Hepatocyte (in vitro differentiated cells): Measurements from ENCODE around the gene SLCO2B1. TPM values are rescaled to one million over a fixed set of nuclear protein-coding genes. Genes with fewer than 3 reads are reported as not detected.

Experiments
- DNase-seq: peaks from one replicate; pipeline ENCODE4 v3.0.0-alpha.2; 2016; ENCODE audit warnings: low spot score
- H2AFZ ChIP-seq: fragments of 200-600 bp; sonication (generic); 2 replicates; pipeline ENCODE4 v1.6.0; 2016; ENCODE audit warnings: antibody characterized with exemption, mild to moderate bottlenecking
- H3K27ac ChIP-seq: fragments of 200-600 bp; sonication (generic); 2 replicates; pipeline ENCODE4 v1.5.1; 2016; ENCODE audit warnings: mild to moderate bottlenecking
- H3K27me3 ChIP-seq: fragments of 200-600 bp; sonication (generic); 2 replicates; pipeline ENCODE4 v1.6.1; 2016
- H3K36me3 ChIP-seq: fragments of 200-600 bp; sonication (generic); replicated peaks from 2 replicates; pipeline ENCODE4 v1.5.1; 2016; ENCODE audit warnings: low read depth; ENCODE audit not compliant: insufficient read depth
- H3K4me1 ChIP-seq: fragments of 200-600 bp; sonication (generic); 2 replicates; pipeline ENCODE4 v1.5.1; 2016; ENCODE audit warnings: mild to moderate bottlenecking, moderate library complexity; ENCODE audit not compliant: insufficient read depth
- H3K4me2 ChIP-seq: fragments of 200-600 bp; sonication (generic); 2 replicates; pipeline ENCODE4 v1.6.0; 2016
- H3K4me3 ChIP-seq: fragments of 200-600 bp; sonication (generic); 2 replicates; pipeline ENCODE4 v1.5.1; 2016; ENCODE audit warnings: mild to moderate bottlenecking
- H3K79me2 ChIP-seq: fragments of 200-600 bp; sonication (generic); 2 replicates; pipeline ENCODE4 v1.6.0; 2017; ENCODE audit warnings: mild to moderate bottlenecking
- H3K9me2 ChIP-seq: fragments of 200-600 bp; sonication (generic); replicated peaks from 2 replicates; pipeline ENCODE4 v1.6.0; 2017; ENCODE audit warnings: mild to moderate bottlenecking; ENCODE audit not compliant: insufficient read depth
- H3K9me3 ChIP-seq: fragments of 200-600 bp; sonication (generic); 2 replicates; pipeline ENCODE4 v1.5.1; 2016; ENCODE audit warnings: low read depth, mild to moderate bottlenecking
- H4K20me1 ChIP-seq: fragments of 200-600 bp; sonication (generic); 2 replicates; pipeline ENCODE4 v1.6.0; 2016; ENCODE audit warnings: mild to moderate bottlenecking; ENCODE audit not compliant: insufficient read depth, poor library complexity, severe bottlenecking
- EZH2 ChIP-seq: fragments of 200-600 bp; sonication (generic); IDR thresholded peaks from 2 replicates; pipeline ENCODE4 v1.6.1; 2016; ENCODE audit warnings: antibody characterized with exemption, mild to moderate bottlenecking, borderline replicate concordance
- EZH2phosphoT487 ChIP-seq: fragments of 200-600 bp; sonication (generic); IDR thresholded peaks from one replicate; pipeline ENCODE4 v1.6.1; 2018; ENCODE audit warnings: antibody characterized with exemption, mild to moderate bottlenecking, low read depth, moderate library complexity; ENCODE audit not compliant: unreplicated experiment, severe bottlenecking
- WGBS: methylation state at CpG from one replicate; pipeline ENCODE4 v1.1.6; 2016; ENCODE audit warnings: low lambda C conversion rate; ENCODE audit errors: missing lambda C conversion rate; 5-methylcytosine and 5-hydroxymethylcytosine counted together
- polyA plus RNA-seq: library from polyadenylated mRNA; unstranded; fragments of >200 nt; fragmentation: Nextera tagmentation; extraction: Ambion mirVana; gene quantifications from 2 replicates; pipeline ENCODE4 v1.2.1, GENCODE V29; 2016
- total RNA-seq: library from RNA; depleted of rRNA; stranded (reverse); fragments of >200 nt; gene quantifications from 2 replicates; pipeline ENCODE4 v1.2.3, GENCODE V29; 2014
- TF ChIP-seq, protein P1 (sequence below): fragments of 200-600 bp; sonication (generic); IDR thresholded peaks from 2 replicates; pipeline ENCODE4 v1.5.1; 2016; ENCODE audit warnings: antibody characterized with exemption, mild to moderate bottlenecking; ENCODE audit not compliant: poor library complexity

SLCO2B1 gene
- total and polyA plus RNA-seq, 2 experiments from 2014 or later, result 51.6 to 79.2 TPM

DNA sequence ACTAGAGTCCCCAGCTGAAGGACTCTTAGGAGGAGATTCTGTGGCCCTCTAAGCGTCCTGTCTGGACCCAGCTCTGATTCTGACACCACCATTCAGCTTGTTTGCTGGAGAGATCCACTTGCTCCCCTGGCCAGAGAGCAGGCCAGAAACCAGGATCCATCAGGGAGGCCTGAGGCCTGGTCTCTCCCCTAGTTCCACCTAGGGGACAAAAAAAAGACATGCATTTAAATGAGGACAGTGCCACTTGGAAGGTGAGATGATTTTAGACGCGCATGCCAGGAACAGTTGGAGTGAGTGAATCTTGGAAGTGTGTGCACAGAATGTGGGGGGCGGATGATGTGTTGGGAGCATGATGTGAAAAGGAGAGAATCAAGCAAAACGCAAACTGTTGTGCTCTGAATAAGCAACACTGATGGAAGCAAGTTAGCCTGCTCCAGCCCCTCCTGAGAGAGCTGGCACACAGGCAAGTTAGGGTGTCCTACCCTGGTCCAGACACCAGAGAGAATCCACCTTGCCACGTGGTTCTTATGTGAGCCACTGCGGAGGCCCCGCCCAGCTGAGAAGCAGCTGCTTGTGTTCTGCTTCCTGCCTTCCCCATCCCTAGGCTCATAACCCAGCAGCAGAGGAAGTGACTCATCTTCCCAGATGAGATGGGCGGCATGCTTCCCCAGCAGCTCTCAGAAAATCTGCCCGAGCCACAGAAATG, 8.0 kb upstream of the SLCO2B1 start:
- no peak overlapping the region for H3K4me2 ChIP-seq
- WGBS, result 49% methylated on average over 10 of the region's 10 CpGs
- peaks cover 6% of the 10 kb centered on the region for H3K27me3 ChIP-seq
- no peak overlapping the region for H2AFZ ChIP-seq
- no peak overlapping the region for H3K4me3 ChIP-seq
- H3K9me3 ChIP-seq, result no peaks in the 10 kb centered on the region
- peak overlapping the region; percentile 35 for H3K27ac ChIP-seq
- H4K20me1 ChIP-seq, result no peaks in the 10 kb centered on the region
- no peaks in the 10 kb centered on the region for H3K36me3 ChIP-seq
- H3K4me1 ChIP-seq, result peaks cover 15% of the 10 kb centered on the region
- H3K9me2 ChIP-seq, result no peaks in the 10 kb centered on the region
- TF ChIP-seq EZH2 (no peak), EZH2phosphoT487 (no peak)
- TF ChIP-seq, protein P1, sequence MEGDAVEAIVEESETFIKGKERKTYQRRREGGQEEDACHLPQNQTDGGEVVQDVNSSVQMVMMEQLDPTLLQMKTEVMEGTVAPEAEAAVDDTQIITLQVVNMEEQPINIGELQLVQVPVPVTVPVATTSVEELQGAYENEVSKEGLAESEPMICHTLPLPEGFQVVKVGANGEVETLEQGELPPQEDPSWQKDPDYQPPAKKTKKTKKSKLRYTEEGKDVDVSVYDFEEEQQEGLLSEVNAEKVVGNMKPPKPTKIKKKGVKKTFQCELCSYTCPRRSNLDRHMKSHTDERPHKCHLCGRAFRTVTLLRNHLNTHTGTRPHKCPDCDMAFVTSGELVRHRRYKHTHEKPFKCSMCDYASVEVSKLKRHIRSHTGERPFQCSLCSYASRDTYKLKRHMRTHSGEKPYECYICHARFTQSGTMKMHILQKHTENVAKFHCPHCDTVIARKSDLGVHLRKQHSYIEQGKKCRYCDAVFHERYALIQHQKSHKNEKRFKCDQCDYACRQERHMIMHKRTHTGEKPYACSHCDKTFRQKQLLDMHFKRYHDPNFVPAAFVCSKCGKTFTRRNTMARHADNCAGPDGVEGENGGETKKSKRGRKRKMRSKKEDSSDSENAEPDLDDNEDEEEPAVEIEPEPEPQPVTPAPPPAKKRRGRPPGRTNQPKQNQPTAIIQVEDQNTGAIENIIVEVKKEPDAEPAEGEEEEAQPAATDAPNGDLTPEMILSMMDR, result no peak
- DNase-seq, result peak; percentile 92
- no peaks in the 10 kb centered on the region for H3K79me2 ChIP-seq

DNA sequence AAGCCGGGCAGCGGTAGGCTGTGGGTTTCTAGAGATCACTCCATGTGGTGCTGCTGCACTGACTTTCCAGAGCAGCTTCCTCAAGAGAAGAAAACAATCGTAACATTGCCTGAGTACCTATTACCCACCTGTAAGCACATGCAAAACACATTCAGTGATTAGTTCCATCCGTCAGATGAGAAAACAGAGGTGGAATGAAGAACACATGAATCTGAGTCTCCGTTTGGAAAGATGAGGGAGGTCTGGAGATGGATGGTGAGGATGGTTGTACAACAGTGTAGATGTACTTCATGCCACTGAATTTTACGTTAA, 7.5 kb upstream of the SLCO2B1 start:
- no peaks in the 10 kb centered on the region for H3K9me3 ChIP-seq
- 59% methylated on average over 6 of the region's 6 CpGs for WGBS
- H3K4me3 ChIP-seq, result no peak overlapping the region
- H3K4me1 ChIP-seq, result peaks cover 18% of the 10 kb centered on the region
- H3K79me2 ChIP-seq, result no peaks in the 10 kb centered on the region
- no peaks in the 10 kb centered on the region for H3K36me3 ChIP-seq
- H3K27ac ChIP-seq, result no peak overlapping the region
- no peak overlapping the region for H3K4me2 ChIP-seq
- no peak for DNase-seq
- peaks cover under 1% of the 10 kb centered on the region for H3K27me3 ChIP-seq
- no peaks in the 10 kb centered on the region for H3K9me2 ChIP-seq
- TF ChIP-seq EZH2 (no peak), EZH2phosphoT487 (no peak)
- TF ChIP-seq, protein P1, result no peak
- H2AFZ ChIP-seq, result no peak overlapping the region
- no peaks in the 10 kb centered on the region for H4K20me1 ChIP-seq

GRCh38 chr11:75144716-75145014, 6.2 kb upstream of the SLCO2B1 start:
- TF ChIP-seq EZH2, result no peak
- TF ChIP-seq EZH2phosphoT487, result no peak
- TF ChIP-seq, protein P1, result no peak
- Histone ChIP-seq H3K4me1 (peaks cover 20% of the 10 kb centered on the region), H4K20me1 (no peaks in the 10 kb centered on the region), H3K4me3 (no peak overlapping the region), H3K4me2 (no peak overlapping the region), H3K79me2 (no peaks in the 10 kb centered on the region), H3K9me2 (no peaks in the 10 kb centered on the region), H3K27me3 (no peaks in the 10 kb centered on the region), H3K36me3 (no peaks in the 10 kb centered on the region), H3K9me3 (no peaks in the 10 kb centered on the region), H2AFZ (no peak overlapping the region), H3K27ac (no peak overlapping the region)
- no peak for DNase-seq
- WGBS, result 100% methylated on average over 1 of the region's 3 CpGs
